HG03565 (cell line): ENCODE data around the gene CCDC187.
"Not testable (repeated sequence)": the region's sequence is repeated elsewhere in the genome, so short reads cannot be mapped to it uniquely, and the experiment has no call there.

ENCODE experiments used
- ATAC-seq: cut with Tn5 transposase; IDR thresholded peaks from one replicate; pipeline ENCODE4 v1.9.1; 2021; ENCODE audit warnings: mild to moderate bottlenecking, moderate library complexity; ENCODE audit not compliant: unreplicated experiment

CCDC187 gene

GRCh38 chr9:136327304-136327974, 23.5 kb upstream of the CCDC187 start, which contains the start of gene GPSM1:
TSS of gene GPSM1 (plus strand) at chr9:136327539. CDS start at chr9:136327696, 157 bp downstream.
- ATAC-seq, result no peak

GRCh38 chr9:136326761-136327303, 22.9 kb upstream of the CCDC187 start:
- ATAC-seq, result no peak

- no peak for ATAC-seq
These were observed 22.3 kb upstream of the CCDC187 start for GRCh38 chr9:136326061-136326760.

- no peak for ATAC-seq
These were observed 21.5 kb upstream of the CCDC187 start for GRCh38 chr9:136325358-136325757.

- no peak for ATAC-seq
These were observed 20.8 kb upstream of the CCDC187 start for GRCh38 chr9:136324501-136325300.

GRCh38 chr9:136323371-136323789, 19.5 kb upstream of the CCDC187 start:
- ATAC-seq, result no peak

GRCh38 chr9:136322756-136323330, 18.9 kb upstream of the CCDC187 start:
- ATAC-seq, result no peak

GRCh38 chr9:136321561-136321960, 17.7 kb upstream of the CCDC187 start:
- ATAC-seq, result no peak

GRCh38 chr9:136320972-136321371, 17.1 kb upstream of the CCDC187 start:
- ATAC-seq, result not testable (repeated sequence)

GRCh38 chr9:136319955-136320354, 16.1 kb upstream of the CCDC187 start:
- ATAC-seq, result not testable (repeated sequence)

GRCh38 chr9:136319244-136319643, 15.3 kb upstream of the CCDC187 start:
- ATAC-seq, result not testable (repeated sequence)

- ATAC-seq, result no peak
These were observed 14.9 kb upstream of the CCDC187 start for GRCh38 chr9:136318776-136319241.

GRCh38 chr9:136318111-136318775, 14.3 kb upstream of the CCDC187 start:
- ATAC-seq, result no peak

- ATAC-seq, result no peak
These were observed 13.8 kb upstream of the CCDC187 start for GRCh38 chr9:136317695-136318094.

GRCh38 chr9:136316896-136317676, 13.2 kb upstream of the CCDC187 start:
- no peak for ATAC-seq

- ATAC-seq, result no peak
These were observed 12.4 kb upstream of the CCDC187 start for GRCh38 chr9:136316271-136316751.

- ATAC-seq, result no peak
These were observed 11.1 kb upstream of the CCDC187 start for GRCh38 chr9:136314944-136315343.

GRCh38 chr9:136314056-136314416, 10.1 kb upstream of the CCDC187 start:
- ATAC-seq, result no peak
